A673 (cell line): ENCODE data around the gene MCM5. TPM values are rescaled to one million over a fixed set of nuclear protein-coding genes. Genes with fewer than 3 reads are reported as not detected.

ENCODE experiments used
- BruUV-seq: library from RNA; stranded (reverse); fragments of 400-500 nt; replicated peaks from 2 replicates; lab custom pipeline; 2021; lab: Mats Ljungman, UMichigan
- CTCF ChIA-PET: fragments of 300-600 bp; sonication (Branson Sonifier 250); formaldehyde crosslinking; loops from one replicate; lab custom pipeline; 2022; ENCODE audit warnings: antibody characterized with exemption; lab: Charles Lee
- POLR2A ChIA-PET: fragments of 300-600 bp; sonication (Branson Sonifier 250); formaldehyde crosslinking; loops from one replicate; lab custom pipeline; 2022; ENCODE audit warnings: antibody characterized with exemption; ENCODE audit not compliant: low non-redundant PET; lab: Charles Lee
- DNase-seq: peaks from one replicate; pipeline ENCODE4 v3.0.0-alpha.2; 2015; ENCODE audit warnings: low spot score
- H3K27ac ChIP-seq: fragments of 200-600 bp; sonication (generic); 2 replicates; pipeline ENCODE4 v1.5.1; 2016; ENCODE audit warnings: mixed run types, low read depth, mild to moderate bottlenecking, mixed read lengths, antibody characterized with exemption, low read length; ENCODE audit not compliant: poor library complexity, severe bottlenecking
- H3K27me3 ChIP-seq: fragments of 200-600 bp; sonication (generic); replicated peaks from 2 replicates; pipeline ENCODE4 v1.6.1; 2017; ENCODE audit warnings: mixed run types, low read depth, mild to moderate bottlenecking, mixed read lengths, antibody characterized with exemption, low read length; ENCODE audit not compliant: insufficient read depth, poor library complexity
- H3K36me3 ChIP-seq: fragments of 200-600 bp; sonication (generic); 2 replicates; pipeline ENCODE4 v1.6.1; 2016; ENCODE audit warnings: mixed run types, mild to moderate bottlenecking, mixed read lengths, antibody characterized with exemption, low read length; ENCODE audit not compliant: insufficient read depth, poor library complexity, severe bottlenecking
- H3K4me1 ChIP-seq: fragments of 200-600 bp; sonication (generic); 2 replicates; pipeline ENCODE4 v1.6.1; 2017; ENCODE audit warnings: mixed run types, mild to moderate bottlenecking, mixed read lengths, antibody characterized with exemption, low read length; ENCODE audit not compliant: insufficient read depth, poor library complexity, severe bottlenecking
- H3K4me3 ChIP-seq: fragments of 200-600 bp; sonication (generic); 2 replicates; pipeline ENCODE4 v1.5.1; 2016; ENCODE audit warnings: low read depth, mixed run types, mild to moderate bottlenecking, mixed read lengths, low read length; ENCODE audit not compliant: poor library complexity, severe bottlenecking
- H3K9me3 ChIP-seq: fragments of 200-600 bp; sonication (generic); 2 replicates; pipeline ENCODE4 v1.6.1; 2016; ENCODE audit warnings: mixed run types, low read depth, mild to moderate bottlenecking, mixed read lengths, antibody characterized with exemption, low read length; ENCODE audit not compliant: poor library complexity, severe bottlenecking
- CTCF ChIP-seq: fragments of 300-800, 200-600 bp; sonication (generic); conservative IDR thresholded peaks from 2 replicates; pipeline ENCODE4 v1.5.1; 2017; ENCODE audit warnings: low read depth, mild to moderate bottlenecking, antibody characterized with exemption, low read length, moderate library complexity, mixed read lengths
- EZH2 ChIP-seq: fragments of 200-600 bp; sonication (generic); IDR thresholded peaks from 2 replicates; pipeline ENCODE4 v1.6.1; 2017; ENCODE audit warnings: borderline replicate concordance, low read depth, mild to moderate bottlenecking, mixed read lengths, antibody characterized with exemption, low read length; ENCODE audit not compliant: poor library complexity, severe bottlenecking
- intact Hi-C: fragments of 100-400 bp; cut with micrococcal nuclease; formaldehyde crosslinking; loops from one replicate; pipeline ENCODE4 v1.10.0; 2022; ENCODE audit not compliant: unreplicated experiment
- total RNA-seq: library from RNA; stranded (reverse); gene quantifications from 2 replicates; pipeline ENCODE4 v1.2.3, GENCODE V29; 2021

Gene MCM5
- total RNA-seq, 1 experiment from 2014 or later, result 245 TPM

GRCh38 chr22:35357883-35358621 is 41.9 kb upstream of the MCM5 start:
- no peak overlapping the region for H3K27ac ChIP-seq
- TF ChIP-seq EZH2, result no peak
- TF ChIP-seq CTCF, result no peak
- CTCF ChIA-PET, result no interaction called here
- DNase-seq, result no peak
- BruUV-seq, result no TSS peak
- POLR2A ChIA-PET, result no interaction called here
- no peaks in the 10 kb centered on the region for H3K4me1 ChIP-seq
- no peaks in the 10 kb centered on the region for H3K9me3 ChIP-seq
- intact Hi-C loops, result no loop called here
- no peaks in the 10 kb centered on the region for H3K36me3 ChIP-seq
- H3K27me3 ChIP-seq, result no peaks in the 10 kb centered on the region
- H3K4me3 ChIP-seq, result no peak overlapping the region

- Histone ChIP-seq H3K4me1 (no peaks in the 10 kb centered on the region), H3K27ac (no peak overlapping the region), H3K36me3 (no peaks in the 10 kb centered on the region), H3K27me3 (no peaks in the 10 kb centered on the region), H3K9me3 (no peaks in the 10 kb centered on the region), H3K4me3 (no peak overlapping the region)
- no peak for DNase-seq
- intact Hi-C loops, result no loop called here
- no TSS peak for BruUV-seq
- TF ChIP-seq EZH2 (no peak), CTCF (no peak)
- CTCF ChIA-PET, result no interaction called here
- POLR2A ChIA-PET, result interaction anchor here (0.6 kb wide), 1 partner anchor 455 kb away, joined by 3 read pairs; no protein-coding TSS in a partner anchor
These were observed 40.4 kb upstream of the MCM5 start for GRCh38 chr22:35359380-35360065.

GRCh38 chr22:35361001-35361558 is 38.9 kb upstream of the MCM5 start:
- Histone ChIP-seq H3K4me1 (no peaks in the 10 kb centered on the region), H3K4me3 (no peak overlapping the region), H3K27me3 (no peaks in the 10 kb centered on the region), H3K9me3 (no peaks in the 10 kb centered on the region), H3K36me3 (no peaks in the 10 kb centered on the region), H3K27ac (no peak overlapping the region)
- no TSS peak for BruUV-seq
- POLR2A ChIA-PET, result no interaction called here
- intact Hi-C loops, result no loop called here
- no peak for TF ChIP-seq EZH2
- TF ChIP-seq CTCF, result no peak
- no peak for DNase-seq
- CTCF ChIA-PET, result no interaction called here
